DMS 273 treated with DMSO at 0.1 percent for 48 hours (cell line): Measurements from ENCODE around the gene ANAPC10.
"Not testable (repeated sequence)": the region's sequence is repeated elsewhere in the genome, so short reads cannot be mapped to it uniquely, and the experiment has no call there.

Source experiments
- DNase-seq: peaks from one replicate; lab custom pipeline; 2025; lab: John Stamatoyannopoulos, UW

Gene ANAPC10

DNA sequence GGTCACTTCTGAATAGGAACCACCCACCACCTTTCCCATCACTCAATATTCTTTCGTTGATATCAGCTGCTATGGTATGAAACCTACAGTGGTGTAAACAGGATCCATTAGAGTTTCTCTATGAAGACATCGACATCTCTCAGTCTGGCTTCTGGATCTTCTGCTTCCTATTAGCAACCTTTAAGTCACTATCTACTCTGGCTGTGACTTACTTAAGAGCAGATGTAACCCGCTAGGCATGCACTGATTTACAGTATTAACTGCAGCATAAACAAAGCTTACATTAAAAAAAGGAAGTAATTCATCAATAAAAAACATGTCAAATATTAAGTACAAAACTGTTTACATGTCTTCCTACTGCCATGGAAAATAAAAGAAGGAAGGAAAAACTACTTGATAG, 96.4 kb downstream of the ANAPC10 start:
- no peak for DNase-seq

DNA sequence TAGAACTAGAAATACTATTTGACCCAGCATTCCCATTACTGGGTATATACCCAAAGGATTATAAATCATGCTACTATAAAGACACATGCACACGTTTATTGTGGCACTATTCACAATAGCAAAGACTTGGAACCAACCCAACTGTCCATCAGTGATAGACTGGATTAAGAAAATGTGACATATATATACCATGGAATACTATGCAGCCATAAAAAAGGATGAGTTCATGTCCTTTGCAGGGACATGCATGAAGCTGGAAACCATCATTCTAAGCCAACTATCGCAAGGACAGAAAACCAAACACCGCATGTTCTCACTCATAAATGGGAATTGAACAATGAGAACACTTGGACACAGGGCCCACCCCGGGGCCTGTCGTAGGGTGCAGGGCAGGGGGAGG, 97.3 kb downstream of the ANAPC10 start:
- DNase-seq, result not testable (repeated sequence)

DNA sequence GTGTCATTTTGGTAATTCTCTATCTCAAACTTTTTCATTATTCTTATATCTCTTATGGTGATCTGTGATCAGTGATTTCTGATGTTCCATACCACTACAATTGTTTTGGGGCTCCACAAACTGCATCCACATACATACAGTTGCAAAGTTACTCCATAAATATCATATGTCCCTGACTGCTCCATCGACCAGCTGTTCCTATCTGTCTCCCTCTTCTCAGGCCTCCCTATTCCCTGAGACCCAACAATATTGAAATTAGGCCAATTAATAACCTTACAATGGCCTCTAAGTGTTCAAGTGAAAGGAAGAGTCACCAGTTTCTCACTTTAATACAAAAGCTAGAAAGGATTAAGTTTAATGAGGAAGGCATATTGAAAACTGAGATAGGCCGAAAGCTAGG, 108.7 kb downstream of the ANAPC10 start:
- no peak for DNase-seq

DNA sequence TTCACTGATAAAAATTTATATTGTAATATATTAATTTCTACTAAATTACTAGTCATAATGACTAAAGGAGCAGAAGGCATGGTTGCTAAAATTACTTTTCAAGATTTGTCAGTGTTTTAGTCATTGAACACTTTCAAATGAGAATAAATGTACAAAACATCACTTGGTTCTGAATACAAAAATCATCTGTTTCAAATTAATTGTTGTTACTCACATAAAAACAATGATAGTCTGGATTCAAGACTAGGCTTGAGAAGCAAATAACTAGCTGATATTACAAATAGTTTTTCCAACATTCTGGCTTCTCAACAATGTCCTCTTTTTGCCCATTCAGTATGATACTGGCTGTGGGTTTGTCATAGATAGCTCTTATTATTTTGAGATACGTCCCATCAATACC, 112.5 kb downstream of the ANAPC10 start:
- DNase-seq, result no peak

DNA sequence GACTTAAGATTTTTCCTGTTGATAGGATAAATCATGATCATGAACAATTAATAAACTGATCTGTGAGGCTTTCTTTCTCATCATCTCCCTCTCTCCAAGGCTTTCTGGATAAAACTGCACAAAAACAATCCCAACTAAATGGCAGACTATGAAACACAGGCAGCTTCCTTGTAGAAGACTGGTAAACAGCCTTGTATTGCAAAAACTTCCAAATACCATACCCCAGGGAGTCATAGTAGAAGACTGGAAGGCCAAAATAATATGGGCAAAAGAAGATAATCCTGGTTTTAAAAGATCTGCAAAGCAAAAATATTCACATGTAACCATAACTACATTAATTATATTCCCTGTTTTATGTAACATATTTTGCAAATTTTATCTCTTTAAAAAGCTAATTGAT, 113.0 kb downstream of the ANAPC10 start:
- DNase-seq, result no peak

DNA sequence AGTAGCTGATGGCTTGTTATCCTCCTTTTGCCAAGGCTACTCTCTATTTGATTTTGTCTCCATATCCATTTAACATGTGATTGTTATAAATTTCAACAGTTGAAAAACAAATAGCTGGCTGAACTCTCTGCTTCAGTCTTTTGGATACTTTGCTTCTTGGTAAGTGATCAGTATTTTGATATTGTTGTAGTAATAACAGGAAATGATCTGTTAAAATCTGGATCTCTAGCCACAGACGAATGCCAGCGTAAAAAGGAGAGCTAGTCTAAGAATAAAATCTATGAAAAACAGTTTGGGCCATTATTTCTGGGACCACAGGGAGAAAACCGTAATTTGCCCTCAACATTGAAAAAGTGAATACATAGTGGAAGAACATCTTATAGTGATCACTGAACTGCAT, 113.8 kb downstream of the ANAPC10 start:
- no peak for DNase-seq

DNA sequence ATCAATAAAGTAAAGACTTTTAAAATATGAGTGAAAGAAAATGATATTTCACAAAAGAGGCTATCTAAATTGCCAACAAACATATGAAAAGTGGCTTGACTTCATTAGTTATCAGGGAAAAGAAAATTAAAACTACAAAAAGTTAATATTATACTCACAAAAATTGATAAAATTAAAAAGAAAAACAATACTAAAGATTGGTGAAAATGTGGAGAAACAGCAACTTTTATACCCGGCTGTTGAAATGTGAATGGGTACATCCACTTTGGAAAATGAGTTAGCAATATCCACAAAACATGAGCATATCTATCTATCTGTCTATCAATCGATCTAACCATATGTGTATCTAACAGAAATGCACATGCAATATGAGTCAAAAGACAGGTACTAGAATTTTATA, 122.3 kb downstream of the ANAPC10 start:
- no peak for DNase-seq

DNA sequence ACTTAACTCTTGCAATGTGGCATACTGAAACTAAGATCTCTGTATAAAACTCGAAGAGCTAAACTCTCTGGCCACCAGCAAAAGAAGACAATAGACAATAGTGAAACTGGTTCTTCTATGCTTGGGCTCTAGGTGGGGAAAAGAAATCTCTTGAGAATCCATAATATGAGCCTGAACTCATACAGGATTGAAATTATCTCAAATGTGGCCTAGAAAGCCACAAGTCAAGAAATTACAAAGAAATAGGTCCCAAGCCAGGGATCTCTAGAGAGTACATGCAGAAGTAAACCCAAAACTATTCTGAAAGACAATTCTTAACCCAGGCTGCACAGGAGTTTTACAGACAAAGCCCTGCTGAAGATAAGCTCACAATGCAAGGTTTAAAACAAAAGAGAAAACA, 127.4 kb downstream of the ANAPC10 start:
- DNase-seq, result no peak

DNA sequence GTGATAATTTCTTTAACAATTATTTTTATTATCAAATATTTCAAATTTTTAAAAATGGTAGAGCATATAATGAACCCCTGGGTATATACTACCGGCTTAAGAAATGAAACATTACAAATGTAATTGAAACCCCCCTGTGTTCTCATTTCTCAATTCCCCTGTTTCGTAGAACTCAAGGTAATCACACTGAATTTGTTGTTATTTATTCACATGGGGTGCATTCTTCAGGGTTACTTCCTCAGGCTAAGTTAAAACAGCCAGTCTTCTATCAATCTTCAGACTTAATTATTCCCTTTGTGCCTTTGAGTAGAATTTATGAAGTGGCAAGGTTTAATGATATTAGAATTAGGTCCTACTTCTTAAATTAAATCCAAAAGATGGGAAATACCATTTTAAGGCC, 128.2 kb downstream of the ANAPC10 start:
- no peak for DNase-seq

DNA sequence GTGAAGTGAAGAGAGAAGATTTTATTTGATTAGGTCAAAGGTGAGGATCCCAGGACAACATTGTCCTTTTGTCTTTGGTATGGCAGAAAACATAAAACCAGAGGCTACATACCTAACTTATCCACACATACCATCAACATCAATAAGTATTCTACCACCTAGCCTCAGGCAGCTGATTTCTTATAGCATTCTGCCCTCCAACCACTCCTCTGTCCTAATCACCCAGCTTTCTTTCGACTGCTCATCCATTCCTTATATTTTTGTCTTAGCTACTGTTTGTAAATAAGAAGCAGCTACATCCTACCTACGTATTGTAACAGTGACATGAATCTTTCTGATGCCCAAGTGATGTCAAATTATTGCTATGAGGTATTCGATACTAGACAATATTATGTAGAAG, 129.4 kb downstream of the ANAPC10 start:
- DNase-seq, result no peak

DNA sequence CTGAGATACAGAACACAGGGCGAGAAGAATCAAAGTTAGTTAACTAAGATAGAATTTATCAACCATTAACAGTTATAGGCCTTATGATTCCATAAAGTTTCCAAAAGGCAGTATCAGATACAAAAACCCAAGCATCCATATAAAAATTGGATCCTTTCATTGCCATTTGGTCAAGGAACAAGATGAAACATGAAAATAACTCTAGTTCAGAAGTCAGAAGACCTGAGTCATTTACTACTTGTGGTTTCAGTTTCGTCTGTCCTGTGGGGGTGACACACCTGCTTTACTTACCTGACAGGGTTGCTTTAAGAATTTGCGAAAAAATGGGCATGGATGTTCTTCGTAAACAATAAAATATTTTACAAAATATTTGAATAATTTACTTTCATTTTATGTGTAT, 130.8 kb downstream of the ANAPC10 start:
- DNase-seq, result no peak

DNA sequence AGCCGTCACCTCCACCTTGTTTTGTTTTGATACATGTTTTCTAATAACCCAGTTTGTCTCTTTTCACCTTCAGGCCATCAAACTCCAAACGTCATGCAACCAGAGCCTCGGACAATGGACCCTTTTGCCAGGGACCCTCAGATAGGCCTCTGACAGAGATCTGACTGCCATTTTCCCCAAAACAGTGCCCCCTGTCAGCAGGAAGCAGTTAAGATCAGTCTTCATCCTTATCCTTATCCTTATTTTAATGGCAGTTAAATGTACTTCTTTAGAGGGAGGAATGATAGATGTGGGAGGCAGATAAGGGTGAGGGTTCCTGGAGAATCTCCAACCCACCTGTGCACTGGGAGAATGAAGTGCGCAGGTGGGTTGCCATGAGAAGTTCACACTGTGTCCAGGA, 135.7 kb downstream of the ANAPC10 start:
- no peak for DNase-seq

DNA sequence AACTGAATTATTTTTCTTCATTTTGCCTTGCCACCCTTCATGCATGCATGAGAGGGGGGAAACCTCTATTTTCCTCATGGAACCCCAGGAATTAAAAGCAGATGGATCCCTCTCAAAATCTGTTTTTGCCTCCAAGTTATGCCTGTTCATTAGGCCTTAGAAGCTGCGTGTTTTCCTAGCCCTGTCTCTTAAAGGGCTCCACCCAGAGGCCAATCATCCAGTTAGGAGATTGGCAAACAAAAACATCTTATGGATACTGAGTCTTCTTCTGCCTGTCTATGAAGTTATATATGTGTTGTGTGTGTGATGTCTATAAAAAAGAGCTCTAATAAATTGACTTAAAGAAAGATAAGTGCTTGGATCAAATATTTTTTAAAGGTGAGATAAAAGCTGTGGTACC, 142.9 kb downstream of the ANAPC10 start:
- no peak for DNase-seq

DNA sequence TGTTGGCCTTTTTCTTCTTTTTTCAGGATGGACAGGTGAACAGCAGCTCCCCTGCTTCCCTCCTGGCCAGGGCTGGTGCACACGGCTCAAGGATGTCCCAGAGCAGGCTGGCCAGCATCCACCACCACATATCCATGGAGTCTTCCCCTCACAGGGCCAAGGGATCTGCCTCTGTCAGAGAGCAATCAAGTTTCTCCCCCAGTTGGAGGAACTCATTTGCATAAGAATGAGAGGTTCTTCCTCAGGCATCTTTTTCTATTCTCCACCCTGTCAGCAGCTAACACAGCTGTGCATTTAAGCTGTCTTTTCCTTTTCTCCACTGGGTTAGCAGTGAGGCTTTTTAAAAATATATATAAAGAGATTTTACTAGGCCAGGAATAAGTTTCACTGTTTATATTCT, 143.8 kb downstream of the ANAPC10 start:
- DNase-seq, result no peak

DNA sequence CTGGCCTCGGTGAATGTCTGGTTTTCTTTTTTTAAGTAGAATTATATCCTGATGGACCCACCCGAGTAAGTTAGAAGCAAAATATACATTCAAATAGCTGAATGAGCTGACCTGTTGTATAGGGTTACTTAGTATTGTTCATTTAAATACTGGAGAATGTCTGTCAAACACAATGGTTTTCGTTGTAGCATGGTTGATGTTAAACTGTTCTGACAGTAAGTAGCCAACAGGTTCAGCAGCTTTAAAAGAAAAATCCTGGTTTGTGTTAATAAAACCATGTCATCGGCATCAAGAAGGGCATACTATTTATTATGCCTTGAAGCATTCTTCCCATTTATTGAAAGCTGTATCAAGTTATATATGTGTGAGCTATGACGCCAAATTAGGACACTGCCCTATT, 149.6 kb downstream of the ANAPC10 start:
- no peak for DNase-seq

DNA sequence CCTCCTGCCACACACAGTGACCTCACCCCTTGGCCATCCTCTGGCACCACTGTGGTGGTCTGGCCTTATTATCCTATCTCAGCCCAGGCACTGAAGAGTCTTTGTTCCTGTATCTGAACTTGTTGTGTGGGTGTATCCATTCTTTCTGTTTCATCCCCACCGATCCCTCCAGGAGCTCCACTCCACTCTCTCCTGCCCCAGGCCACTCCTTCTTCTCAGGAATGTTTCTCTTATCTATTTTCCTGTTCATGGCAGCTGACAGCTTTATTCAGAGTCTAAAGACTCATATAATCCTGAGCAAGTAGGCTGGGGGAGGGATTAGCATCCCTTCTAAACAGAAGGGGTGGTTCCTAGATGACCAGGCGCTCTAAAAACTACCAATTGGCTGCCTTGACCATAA, 150.0 kb downstream of the ANAPC10 start:
- DNase-seq, result no peak
